Ovary (tissue), 3 donors: ENCODE results near the gene SLC22A3.

Source experiments
- EP300 ChIP-seq: sonication (generic); formaldehyde crosslinking; IDR thresholded peaks from one replicate; pipeline ENCODE4 v1.6.1; 2017; ENCODE audit warnings: antibody characterized with exemption
- POLR2A ChIP-seq: fragments of 450-650 bp; IDR thresholded peaks from one replicate; pipeline ENCODE4 v1.6.1; 2017; ENCODE audit warnings: antibody characterized with exemption, mild to moderate bottlenecking, moderate library complexity
- TF ChIP-seq, protein P1 (sequence below), 3 donors: fragments of 450-650 bp in 2 of 3; fragments of 200-600 bp in 1 of 3; IDR thresholded peaks; one replicate each; pipeline versions ENCODE4 v1.5.1 to v1.8.0; 2016 to 2022; ENCODE audit warnings: antibody characterized with exemption in 3 of 3, mild to moderate bottlenecking in 1 of 3
- donor health status: DM: no; HTN: no; CAD: no.

DNA sequence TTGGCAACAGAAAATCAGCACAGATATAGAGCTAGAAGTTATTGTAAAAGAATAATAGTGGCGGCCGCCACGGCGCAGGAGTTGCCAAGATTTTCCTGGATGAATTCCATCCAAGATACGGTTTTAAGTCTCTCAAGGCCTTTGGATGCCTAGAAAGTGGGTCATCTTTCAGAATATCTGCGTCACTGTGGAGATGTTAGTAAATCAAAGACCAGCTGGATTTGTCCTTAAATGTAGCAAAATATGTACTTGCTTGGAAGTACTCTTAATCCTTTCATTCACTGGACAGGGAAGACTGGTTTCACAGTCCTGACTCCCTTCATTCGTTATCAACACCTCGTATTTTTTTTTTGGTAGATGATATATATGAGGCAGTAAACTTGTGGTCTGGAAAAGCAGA is 83.0 kb downstream of the SLC22A3 start:
- TF ChIP-seq EP300 (peak; percentile 74), POLR2A (no peak)
- TF ChIP-seq, protein P1, sequence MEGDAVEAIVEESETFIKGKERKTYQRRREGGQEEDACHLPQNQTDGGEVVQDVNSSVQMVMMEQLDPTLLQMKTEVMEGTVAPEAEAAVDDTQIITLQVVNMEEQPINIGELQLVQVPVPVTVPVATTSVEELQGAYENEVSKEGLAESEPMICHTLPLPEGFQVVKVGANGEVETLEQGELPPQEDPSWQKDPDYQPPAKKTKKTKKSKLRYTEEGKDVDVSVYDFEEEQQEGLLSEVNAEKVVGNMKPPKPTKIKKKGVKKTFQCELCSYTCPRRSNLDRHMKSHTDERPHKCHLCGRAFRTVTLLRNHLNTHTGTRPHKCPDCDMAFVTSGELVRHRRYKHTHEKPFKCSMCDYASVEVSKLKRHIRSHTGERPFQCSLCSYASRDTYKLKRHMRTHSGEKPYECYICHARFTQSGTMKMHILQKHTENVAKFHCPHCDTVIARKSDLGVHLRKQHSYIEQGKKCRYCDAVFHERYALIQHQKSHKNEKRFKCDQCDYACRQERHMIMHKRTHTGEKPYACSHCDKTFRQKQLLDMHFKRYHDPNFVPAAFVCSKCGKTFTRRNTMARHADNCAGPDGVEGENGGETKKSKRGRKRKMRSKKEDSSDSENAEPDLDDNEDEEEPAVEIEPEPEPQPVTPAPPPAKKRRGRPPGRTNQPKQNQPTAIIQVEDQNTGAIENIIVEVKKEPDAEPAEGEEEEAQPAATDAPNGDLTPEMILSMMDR (IDR thresholded peaks at IDR 0.05) = no peak
